Measurements from ENCODE around the gene ZNF70. TPM values are rescaled to one million over a fixed set of nuclear protein-coding genes. Genes with fewer than 3 reads are reported as not detected.

ZNF70 gene
- total RNA-seq, 2 experiments from 2014 or later: 1.2 to 1.3 TPM

- ChIA-PET POLR2A (no interaction called here), CTCF (interaction anchor here (1.7 kb wide), 1 partner anchor 16 kb away, joined by 5 read pairs; no protein-coding TSS in a partner anchor)
- intact Hi-C loops (cut with micrococcal nuclease): no loop called here
- DNase-seq: no peak
- peaks cover 12% of the 10 kb centered on the region for H3K4me1 Mint-ChIP-seq (ENCODE audit: low read depth)
- no peak overlapping the region for H3K4me3 Mint-ChIP-seq
- no peaks in the 10 kb centered on the region for H3K9me3 Mint-ChIP-seq
- no peaks in the 10 kb centered on the region for H3K36me3 Mint-ChIP-seq
- no peak overlapping the region for H3K27ac Mint-ChIP-seq
- no peaks in the 10 kb centered on the region for H3K27me3 Mint-ChIP-seq
Measured at GRCh38 chr22:23753385-23753784, 2.5 kb upstream of the ZNF70 start.

GRCh38 chr22:23752750-23753149 lies 1.8 kb upstream of the ZNF70 start:
- no peak overlapping the region for H3K4me3 Mint-ChIP-seq

GRCh38 chr22:23752090-23752691 lies 1.3 kb upstream of the ZNF70 start:
- H3K4me3 Mint-ChIP-seq: peak overlapping the region; percentile 60
- no peak overlapping the region for H3K27ac Mint-ChIP-seq
- DNase-seq: no peak
- POLR2A ChIA-PET: no interaction called here
- H3K4me1 Mint-ChIP-seq (ENCODE audit: low read depth): peaks cover 12% of the 10 kb centered on the region
- H3K9me3 Mint-ChIP-seq: no peaks in the 10 kb centered on the region
- intact Hi-C loops (cut with micrococcal nuclease): no loop called here
- no peaks in the 10 kb centered on the region for H3K27me3 Mint-ChIP-seq
- CTCF ChIA-PET: no interaction called here
- H3K36me3 Mint-ChIP-seq: no peaks in the 10 kb centered on the region

More at GRCh38 chr22:23752750-23753149, 1.8 kb upstream of the ZNF70 start:
- H3K4me1 Mint-ChIP-seq (ENCODE audit: low read depth): peaks cover 12% of the 10 kb centered on the region
- POLR2A ChIA-PET: no interaction called here
- DNase-seq: no peak
- H3K9me3 Mint-ChIP-seq: no peaks in the 10 kb centered on the region
- intact Hi-C loops (cut with micrococcal nuclease): no loop called here
- no peaks in the 10 kb centered on the region for H3K36me3 Mint-ChIP-seq
- CTCF ChIA-PET: interaction anchor here (1.7 kb wide), 1 partner anchor 16 kb away, joined by 5 read pairs; no protein-coding TSS in a partner anchor
- H3K27ac Mint-ChIP-seq: no peak overlapping the region
- no peaks in the 10 kb centered on the region for H3K27me3 Mint-ChIP-seq

- H3K4me1 Mint-ChIP-seq (ENCODE audit: low read depth): peaks cover 12% of the 10 kb centered on the region
- no peak overlapping the region for H3K27ac Mint-ChIP-seq
- POLR2A ChIA-PET: no interaction called here
Measured at GRCh38 chr22:23751441-23751996, 607 bp upstream of the ZNF70 start.

GRCh38 chr22:23750367-23750713 lies 572 bp downstream of the ZNF70 start:
- Mint-ChIP-seq H3K9me3 (no peaks in the 10 kb centered on the region), H3K27ac (peak overlapping the region; percentile 8), H3K4me3 (peak overlapping the region; percentile 71), H3K27me3 (no peaks in the 10 kb centered on the region), H3K36me3 (peaks cover 3% of the 10 kb centered on the region), H3K4me1 (ENCODE audit: low read depth) (peaks cover 12% of the 10 kb centered on the region)
- POLR2A ChIA-PET: interaction anchor here (0.6 kb wide), 3 partner anchors 9 to 36 kb away, joined by 3 to 4 read pairs (median 3); partner anchors contain the start of gene SMARCB1
- intact Hi-C loops (cut with micrococcal nuclease): no loop called here
- DNase-seq: no peak
- CTCF ChIA-PET: interaction anchor here (0.6 to 1.4 kb wide), 3 partner anchors 99 to 122 kb away, joined by 3 read pairs; no protein-coding TSS in a partner anchor

More at GRCh38 chr22:23751441-23751996, 607 bp upstream of the ZNF70 start:
- Mint-ChIP-seq H3K9me3 (no peaks in the 10 kb centered on the region), H3K4me3 (peak overlapping the region; percentile 72), H3K27me3 (no peaks in the 10 kb centered on the region), H3K36me3 (peaks cover 3% of the 10 kb centered on the region)
- intact Hi-C loops (cut with micrococcal nuclease): loop anchor here (1.0 kb wide), 1 partner anchor 36 kb away; no protein-coding TSS in a partner anchor
- CTCF ChIA-PET: interaction anchor here (1.4 kb wide), 1 partner anchor 98 kb away, joined by 3 read pairs; no protein-coding TSS in a partner anchor
- DNase-seq: no peak

- H3K36me3 Mint-ChIP-seq: peaks cover 7% of the 10 kb centered on the region
- POLR2A ChIA-PET: no interaction called here
- DNase-seq: no peak
- peaks cover 4% of the 10 kb centered on the region for H3K9me3 Mint-ChIP-seq
- no peaks in the 10 kb centered on the region for H3K27me3 Mint-ChIP-seq
- CTCF ChIA-PET: interaction anchor here (0.9 kb wide), 1 partner anchor 122 kb away, joined by 3 read pairs; no protein-coding TSS in a partner anchor
- peaks cover 12% of the 10 kb centered on the region for H3K4me1 Mint-ChIP-seq (ENCODE audit: low read depth)
- H3K4me3 Mint-ChIP-seq: no peak overlapping the region
- intact Hi-C loops (cut with micrococcal nuclease): no loop called here
- no peak overlapping the region for H3K27ac Mint-ChIP-seq
Measured at GRCh38 chr22:23749841-23750301, 1.0 kb downstream of the ZNF70 start.

GRCh38 chr22:23745791-23746190 lies 5.1 kb downstream of the ZNF70 start:
- Mint-ChIP-seq H3K27me3 (no peaks in the 10 kb centered on the region), H3K4me1 (ENCODE audit: low read depth) (peaks cover 9% of the 10 kb centered on the region), H3K36me3 (peaks cover 23% of the 10 kb centered on the region), H3K27ac (no peak overlapping the region), H3K9me3 (peaks cover 15% of the 10 kb centered on the region), H3K4me3 (no peak overlapping the region)
- DNase-seq: no peak
- ChIA-PET CTCF (no interaction called here), POLR2A (interaction anchor here (0.6 kb wide), 1 partner anchor 28 kb away, joined by 3 read pairs; no protein-coding TSS in a partner anchor)
- intact Hi-C loops (cut with micrococcal nuclease): no loop called here

- CTCF ChIA-PET: no interaction called here
- intact Hi-C loops (cut with micrococcal nuclease): no loop called here
- DNase-seq: no peak
- H3K36me3 Mint-ChIP-seq: peaks cover 23% of the 10 kb centered on the region
- H3K27me3 Mint-ChIP-seq: no peaks in the 10 kb centered on the region
- no peak overlapping the region for H3K4me3 Mint-ChIP-seq
- POLR2A ChIA-PET: no interaction called here
- H3K4me1 Mint-ChIP-seq (ENCODE audit: low read depth): no peaks in the 10 kb centered on the region
- H3K27ac Mint-ChIP-seq: no peak overlapping the region
- H3K9me3 Mint-ChIP-seq: peaks cover 15% of the 10 kb centered on the region
Measured at GRCh38 chr22:23744485-23744884, 6.4 kb downstream of the ZNF70 start.

GRCh38 chr22:23744001-23744400 lies 6.9 kb downstream of the ZNF70 start:
- no peaks in the 10 kb centered on the region for H3K27me3 Mint-ChIP-seq
- H3K4me3 Mint-ChIP-seq: no peak overlapping the region
- peaks cover 23% of the 10 kb centered on the region for H3K36me3 Mint-ChIP-seq
- no peak overlapping the region for H3K27ac Mint-ChIP-seq
- DNase-seq: no peak
- no peaks in the 10 kb centered on the region for H3K4me1 Mint-ChIP-seq (ENCODE audit: low read depth)
- H3K9me3 Mint-ChIP-seq: peaks cover 15% of the 10 kb centered on the region
- intact Hi-C loops (cut with micrococcal nuclease): no loop called here
- POLR2A ChIA-PET: no interaction called here
- CTCF ChIA-PET: interaction anchor here (0.9 kb wide), 1 partner anchor 27 kb away, joined by 4 read pairs; no protein-coding TSS in a partner anchor

GRCh38 chr22:23743303-23743705 lies 7.6 kb downstream of the ZNF70 start:
- intact Hi-C loops (cut with micrococcal nuclease): no loop called here

GRCh38 chr22:23742505-23743264 lies 8.2 kb downstream of the ZNF70 start:
- Mint-ChIP-seq H3K27ac (no peak overlapping the region), H3K27me3 (no peaks in the 10 kb centered on the region), H3K9me3 (peaks cover 15% of the 10 kb centered on the region), H3K36me3 (peaks cover 23% of the 10 kb centered on the region), H3K4me3 (no peak overlapping the region), H3K4me1 (ENCODE audit: low read depth) (no peaks in the 10 kb centered on the region)
- DNase-seq: no peak
- ChIA-PET POLR2A (no interaction called here), CTCF (interaction anchor here (0.6 kb wide), 1 partner anchor 174 kb away, joined by 3 read pairs; no protein-coding TSS in a partner anchor)
- intact Hi-C loops (cut with micrococcal nuclease): no loop called here

More at GRCh38 chr22:23743303-23743705, 7.6 kb downstream of the ZNF70 start:
- H3K27ac Mint-ChIP-seq: no peak overlapping the region
- peaks cover 23% of the 10 kb centered on the region for H3K36me3 Mint-ChIP-seq
- H3K27me3 Mint-ChIP-seq: no peaks in the 10 kb centered on the region
- DNase-seq: no peak
- peaks cover 15% of the 10 kb centered on the region for H3K9me3 Mint-ChIP-seq
- H3K4me1 Mint-ChIP-seq (ENCODE audit: low read depth): no peaks in the 10 kb centered on the region
- CTCF ChIA-PET: interaction anchor here (0.6 to 0.9 kb wide), 2 partner anchors 15 to 27 kb away, joined by 3 to 4 read pairs; no protein-coding TSS in a partner anchor
- POLR2A ChIA-PET: no interaction called here
- no peak overlapping the region for H3K4me3 Mint-ChIP-seq

GRCh38 chr22:23737696-23738095 lies 13.2 kb downstream of the ZNF70 start:
- no peak for DNase-seq
- Mint-ChIP-seq H3K27ac (no peak overlapping the region), H3K4me3 (no peak overlapping the region), H3K9me3 (no peaks in the 10 kb centered on the region), H3K36me3 (no peaks in the 10 kb centered on the region), H3K4me1 (ENCODE audit: low read depth) (no peaks in the 10 kb centered on the region), H3K27me3 (no peaks in the 10 kb centered on the region)
- intact Hi-C loops (cut with micrococcal nuclease): no loop called here
- POLR2A ChIA-PET: interaction anchor here (0.6 kb wide), 1 partner anchor 29 kb away, joined by 3 read pairs; no protein-coding TSS in a partner anchor
- CTCF ChIA-PET: no interaction called here
